22Rv1 (cell line): ENCODE results near the gene ANKRD39.
A peak's percentile ranks its signal among the peaks of the same experiment; 100 is the strongest.

Source experiments
- H3K27ac ChIP-seq: fragments of 450-650 bp; 2 replicates; pipeline ENCODE4 v1.5.1; 2017
- ZFX ChIP-seq: fragments of 450-650 bp; IDR thresholded peaks from 2 replicates; pipeline ENCODE4 v1.6.1; 2017; ENCODE audit warnings: antibody characterized with exemption, borderline replicate concordance
- TF ChIP-seq, protein P1 (sequence below): fragments of 450-650 bp; IDR thresholded peaks from 2 replicates; pipeline ENCODE4 v1.5.1; 2017; ENCODE audit warnings: mild to moderate bottlenecking

ANKRD39 gene

DNA sequence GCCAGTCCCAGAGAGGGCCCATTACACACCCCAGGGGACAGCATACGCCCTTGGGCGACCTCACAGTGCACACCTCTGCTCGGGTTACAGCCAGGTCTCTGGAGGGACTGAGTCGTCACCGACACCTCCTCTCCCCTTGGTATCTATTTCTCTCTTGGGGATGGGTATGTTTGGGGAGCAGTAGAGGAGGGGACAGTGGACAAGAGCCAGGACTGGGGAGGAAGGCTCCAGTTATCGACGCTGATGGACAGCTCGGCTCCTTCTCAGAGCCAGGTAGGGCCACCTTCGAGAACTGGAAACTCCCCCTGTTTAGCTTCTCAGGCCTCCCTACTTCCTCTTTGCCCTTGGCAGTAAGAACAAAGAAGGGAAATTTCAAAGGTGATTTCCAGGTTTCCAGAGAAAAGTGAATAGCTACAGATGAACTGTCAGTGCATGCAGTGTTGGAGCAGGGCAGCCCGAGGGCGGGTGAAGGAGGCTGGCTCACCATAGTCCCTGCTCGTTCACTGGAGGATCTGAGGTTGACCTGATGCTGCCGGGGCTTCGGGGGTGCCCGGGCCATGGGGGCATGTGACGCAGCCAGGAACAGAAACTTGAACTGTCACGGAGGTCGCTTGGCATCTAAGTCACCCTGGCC lies 16.5 kb upstream of the ANKRD39 start:
- TF ChIP-seq, protein P1, sequence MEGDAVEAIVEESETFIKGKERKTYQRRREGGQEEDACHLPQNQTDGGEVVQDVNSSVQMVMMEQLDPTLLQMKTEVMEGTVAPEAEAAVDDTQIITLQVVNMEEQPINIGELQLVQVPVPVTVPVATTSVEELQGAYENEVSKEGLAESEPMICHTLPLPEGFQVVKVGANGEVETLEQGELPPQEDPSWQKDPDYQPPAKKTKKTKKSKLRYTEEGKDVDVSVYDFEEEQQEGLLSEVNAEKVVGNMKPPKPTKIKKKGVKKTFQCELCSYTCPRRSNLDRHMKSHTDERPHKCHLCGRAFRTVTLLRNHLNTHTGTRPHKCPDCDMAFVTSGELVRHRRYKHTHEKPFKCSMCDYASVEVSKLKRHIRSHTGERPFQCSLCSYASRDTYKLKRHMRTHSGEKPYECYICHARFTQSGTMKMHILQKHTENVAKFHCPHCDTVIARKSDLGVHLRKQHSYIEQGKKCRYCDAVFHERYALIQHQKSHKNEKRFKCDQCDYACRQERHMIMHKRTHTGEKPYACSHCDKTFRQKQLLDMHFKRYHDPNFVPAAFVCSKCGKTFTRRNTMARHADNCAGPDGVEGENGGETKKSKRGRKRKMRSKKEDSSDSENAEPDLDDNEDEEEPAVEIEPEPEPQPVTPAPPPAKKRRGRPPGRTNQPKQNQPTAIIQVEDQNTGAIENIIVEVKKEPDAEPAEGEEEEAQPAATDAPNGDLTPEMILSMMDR = no peak
- TF ChIP-seq ZFX = no peak
- H3K27ac ChIP-seq = no peak overlapping the region

DNA sequence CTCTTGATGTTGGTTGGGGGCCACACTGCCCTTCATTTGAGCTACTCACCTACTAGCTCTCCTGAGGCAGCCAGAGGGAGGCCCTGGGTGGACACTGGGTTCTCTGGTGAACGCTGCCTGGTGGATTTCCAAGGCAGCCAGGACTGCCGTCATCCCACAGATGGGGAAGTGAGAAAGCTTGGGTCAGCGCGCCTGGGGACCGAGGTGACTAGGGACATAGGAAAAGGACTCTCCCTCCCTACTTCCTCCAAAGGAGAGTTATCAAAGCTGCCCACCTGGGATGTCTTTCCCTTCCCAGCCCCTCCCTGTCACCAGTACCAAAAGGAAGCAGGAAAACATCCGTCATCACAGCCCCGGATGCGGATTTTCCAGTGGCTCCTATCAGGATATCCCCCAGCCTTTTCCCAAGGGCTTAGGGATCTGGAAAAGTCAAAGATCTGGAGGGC lies 15.9 kb upstream of the ANKRD39 start:
- TF ChIP-seq, protein P1 = no peak
- no peak for TF ChIP-seq ZFX
- H3K27ac ChIP-seq = no peak overlapping the region

DNA sequence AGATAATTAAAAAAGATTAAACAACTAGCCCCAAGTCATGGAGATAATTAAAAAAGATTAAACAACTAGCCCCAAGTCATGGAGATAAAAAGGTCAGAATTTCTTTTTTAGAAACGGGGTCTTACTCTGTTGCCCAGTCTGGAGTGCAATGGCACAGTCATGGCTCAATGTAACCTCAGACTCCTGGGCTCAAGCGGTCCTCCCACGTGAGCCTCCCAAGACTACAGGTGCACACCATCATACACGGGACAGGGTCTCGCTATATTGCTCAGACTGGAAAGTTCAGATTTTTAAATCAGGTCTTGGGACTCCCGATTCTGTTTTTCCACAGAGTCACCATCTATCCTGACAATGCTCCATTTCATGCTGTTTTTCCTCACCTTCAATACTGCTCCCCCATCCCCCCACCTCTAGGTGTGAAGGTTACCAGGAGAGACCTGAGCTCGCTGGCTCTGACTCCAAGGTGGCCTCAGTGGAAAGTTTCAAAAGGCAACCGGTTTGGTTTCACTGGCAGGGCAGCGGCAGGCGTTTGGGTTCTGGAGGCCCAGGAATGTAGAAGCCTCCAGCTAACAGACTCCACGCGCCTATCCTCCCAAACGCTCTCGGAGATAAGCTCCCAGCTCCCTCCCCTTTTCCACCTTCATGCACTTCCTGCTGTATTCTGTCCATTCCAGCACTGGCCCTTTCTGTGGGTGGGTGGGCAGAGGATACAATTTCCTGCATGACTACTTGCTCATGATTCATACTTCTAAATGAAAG lies 15.0 kb upstream of the ANKRD39 start:
- TF ChIP-seq ZFX = no peak
- TF ChIP-seq, protein P1 = no peak

DNA sequence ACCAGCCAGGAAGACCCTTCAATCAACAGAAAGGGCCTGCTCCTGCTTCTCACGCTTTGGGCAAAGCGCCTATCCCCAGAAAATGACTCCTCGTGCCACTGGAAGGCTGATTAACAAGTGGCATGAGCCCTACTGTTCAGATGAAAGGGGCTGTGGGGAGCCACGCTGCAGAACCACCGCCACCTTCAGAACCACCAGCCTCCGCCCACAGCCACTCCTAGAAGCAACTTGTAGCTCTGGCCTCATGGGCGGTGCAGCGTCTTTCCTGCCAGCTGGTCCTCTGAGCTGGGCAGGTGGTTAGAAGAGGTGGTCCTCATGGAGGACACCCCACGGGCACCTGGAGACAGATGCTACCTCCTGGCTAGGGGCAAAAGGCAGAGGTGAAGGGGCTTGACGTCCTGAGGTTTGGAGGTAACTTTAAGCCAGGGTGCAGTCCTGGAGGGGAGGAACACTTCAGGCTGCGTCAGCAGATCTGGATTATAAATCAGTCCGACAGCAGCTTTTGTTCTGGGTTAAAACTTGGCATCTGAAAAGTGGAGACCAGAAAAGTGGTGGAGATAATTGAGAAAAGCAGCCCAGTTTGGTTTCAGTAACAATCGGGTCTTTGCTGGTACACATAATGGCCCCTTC lies 12.9 kb upstream of the ANKRD39 start:
- peak overlapping the region; percentile 79; the same call in 1 of the 2 replicates for H3K27ac ChIP-seq
- TF ChIP-seq, protein P1 = no peak
- TF ChIP-seq ZFX = no peak

More for the DNA sequence above, 15.0 kb upstream of the ANKRD39 start:
- H3K27ac ChIP-seq = no peak overlapping the region

DNA sequence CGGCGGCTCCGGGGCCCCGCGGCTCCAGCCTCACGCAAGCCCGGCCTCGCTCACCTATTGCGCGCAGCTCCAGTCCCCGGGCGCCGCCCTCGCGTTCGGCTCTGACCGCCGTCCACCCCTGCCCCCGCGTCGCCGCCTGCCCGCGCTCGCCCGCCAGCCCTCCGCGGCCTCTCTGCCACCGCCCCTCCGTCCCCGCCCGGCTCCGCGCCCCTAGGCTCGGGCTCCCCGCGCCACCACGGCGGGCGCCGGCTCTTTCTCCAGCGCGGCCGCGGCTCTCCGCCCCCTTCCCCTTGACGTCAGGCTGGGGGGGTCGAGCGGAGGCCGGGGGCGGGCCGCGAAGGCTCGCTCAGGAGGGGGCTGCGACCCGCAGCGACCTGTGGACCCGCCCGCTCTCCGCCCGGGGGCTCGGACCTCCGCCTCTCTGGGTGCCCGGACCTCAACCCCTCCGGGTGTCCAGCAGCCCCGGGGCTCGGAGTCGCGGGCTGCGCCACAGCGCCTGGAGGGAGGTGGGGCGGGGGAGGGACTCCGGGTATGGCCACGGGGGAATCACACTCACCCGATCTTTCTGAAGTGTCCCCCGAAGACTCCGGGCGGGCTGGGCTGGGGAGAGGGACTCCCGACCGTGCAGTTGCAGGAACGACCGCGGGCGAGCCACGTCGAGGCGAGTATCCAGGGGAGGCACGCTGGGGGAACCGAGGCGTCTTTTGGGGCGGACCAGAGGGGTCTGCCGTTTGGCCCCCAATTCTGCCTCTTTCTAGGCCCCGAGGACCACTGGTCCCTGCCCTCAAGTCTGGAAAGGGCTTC lies 12.2 kb upstream of the ANKRD39 start, which contains the start of gene SEMA4C:
Gene SEMA4C, minus strand, starts transcription at position 259 of the 804 bp plus-strand sequence. CDS start 2,194 bp downstream, outside the sequence.
- H3K27ac ChIP-seq = peak within 1 kb of the TSS; percentile 79
- TF ChIP-seq ZFX = no peak
- TF ChIP-seq, protein P1 = no peak

DNA sequence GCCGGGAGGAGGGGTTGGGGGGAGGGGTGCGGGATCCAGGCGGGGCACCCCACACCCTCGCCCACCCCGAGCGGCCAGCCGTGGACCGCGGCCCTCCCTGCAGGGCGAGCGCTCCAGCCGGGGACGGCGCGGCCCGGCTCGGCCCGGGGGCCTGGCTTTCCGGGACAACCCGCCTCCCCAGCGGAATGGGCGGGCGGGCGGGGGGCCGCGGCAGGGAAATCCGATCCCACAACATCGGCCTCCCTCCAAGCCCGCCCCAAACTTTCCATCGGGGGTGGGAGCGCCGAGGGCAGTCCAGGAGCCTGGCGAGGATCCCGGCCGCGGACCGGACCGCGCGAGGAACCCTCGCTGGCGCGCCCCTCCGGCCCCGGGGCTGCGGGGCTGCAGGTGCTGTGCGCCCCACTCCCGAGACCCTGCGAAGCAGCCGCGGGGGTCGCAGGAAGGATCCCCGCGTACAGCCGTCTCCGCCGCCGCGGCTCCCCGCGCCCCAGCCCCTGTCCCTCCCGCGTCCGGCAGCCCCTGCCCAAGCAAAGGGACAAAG lies 11.5 kb upstream of the ANKRD39 start:
- H3K27ac ChIP-seq = peak overlapping the region; percentile 79

More for the DNA sequence above, 11.5 kb upstream of the ANKRD39 start:
- TF ChIP-seq, protein P1 = peak; percentile 61
- no peak for TF ChIP-seq ZFX
